ENCODE results near the gene SPCS2.

GRCh38 chr11:74932797-74933196 is 16.3 kb upstream of the SPCS2 start:
- TF ChIP-seq POLR2AphosphoS5 (IDR thresholded peaks at IDR 0.05; ENCODE audit: low read depth, low read length) = no peak
- no peak for TF ChIP-seq TAF1 (IDR thresholded peaks at IDR 0.05; ENCODE audit: borderline replicate concordance, insufficient read depth, low read length)
- TF ChIP-seq SIN3A (IDR thresholded peaks at IDR 0.05; ENCODE audit: borderline replicate concordance, insufficient read depth, low read length) = no peak
- no peak for TF ChIP-seq REST (IDR thresholded peaks at IDR 0.05; ENCODE audit: insufficient read depth in 1 of 2, low read depth in 2 of 2, low read length in 2 of 2)
- no peak for TF ChIP-seq FOXP2 (optimal IDR thresholded peaks at IDR 0.05; ENCODE audit: borderline replicate concordance, extremely low read depth, extremely low read length, insufficient read depth)
